ENCODE results near the gene PUSL1. TPM values are rescaled to one million over a fixed set of nuclear protein-coding genes. Genes with fewer than 3 reads are reported as not detected.

PUSL1 gene
- total RNA-seq, 1 experiment from 2014 or later, result 38.0 TPM

GRCh38 chr1:1282998-1283397, 25.4 kb upstream of the PUSL1 start:
- H2BK5ac ChIP-seq (ENCODE audit: insufficient read length, low read length), result no peak overlapping the region
- TF ChIP-seq, protein P1, sequence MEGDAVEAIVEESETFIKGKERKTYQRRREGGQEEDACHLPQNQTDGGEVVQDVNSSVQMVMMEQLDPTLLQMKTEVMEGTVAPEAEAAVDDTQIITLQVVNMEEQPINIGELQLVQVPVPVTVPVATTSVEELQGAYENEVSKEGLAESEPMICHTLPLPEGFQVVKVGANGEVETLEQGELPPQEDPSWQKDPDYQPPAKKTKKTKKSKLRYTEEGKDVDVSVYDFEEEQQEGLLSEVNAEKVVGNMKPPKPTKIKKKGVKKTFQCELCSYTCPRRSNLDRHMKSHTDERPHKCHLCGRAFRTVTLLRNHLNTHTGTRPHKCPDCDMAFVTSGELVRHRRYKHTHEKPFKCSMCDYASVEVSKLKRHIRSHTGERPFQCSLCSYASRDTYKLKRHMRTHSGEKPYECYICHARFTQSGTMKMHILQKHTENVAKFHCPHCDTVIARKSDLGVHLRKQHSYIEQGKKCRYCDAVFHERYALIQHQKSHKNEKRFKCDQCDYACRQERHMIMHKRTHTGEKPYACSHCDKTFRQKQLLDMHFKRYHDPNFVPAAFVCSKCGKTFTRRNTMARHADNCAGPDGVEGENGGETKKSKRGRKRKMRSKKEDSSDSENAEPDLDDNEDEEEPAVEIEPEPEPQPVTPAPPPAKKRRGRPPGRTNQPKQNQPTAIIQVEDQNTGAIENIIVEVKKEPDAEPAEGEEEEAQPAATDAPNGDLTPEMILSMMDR (conservative IDR thresholded peaks at IDR 0.05), result no peak
- H3K9me3 ChIP-seq (ENCODE audit: control insufficient read depth, low read depth, low read length), result no peaks in the 10 kb centered on the region
- no peak overlapping the region for H3K27ac Mint-ChIP-seq
- H3K4ac ChIP-seq (ENCODE audit: low read depth, low read length), result no peak overlapping the region
- H2AFZ ChIP-seq (ENCODE audit: low read length), result no peak overlapping the region
- H3K4me3 Mint-ChIP-seq, result no peak overlapping the region
- no peak overlapping the region for H2BK12ac ChIP-seq (ENCODE audit: insufficient read length, low read depth, low read length)
- H3K27me3 Mint-ChIP-seq (ENCODE audit: low read depth), result peaks cover 6% of the 10 kb centered on the region
- no peak overlapping the region for H3K27ac ChIP-seq (ENCODE audit: insufficient read length, low read depth, low read length)
- no peak overlapping the region for H2BK120ac ChIP-seq (ENCODE audit: low read depth, low read length, poor library complexity, severe bottlenecking)
- no peak overlapping the region for H3K4me2 ChIP-seq (ENCODE audit: insufficient read depth, insufficient read length, low read length)
- no peaks in the 10 kb centered on the region for H4K20me1 ChIP-seq (ENCODE audit: control insufficient read depth, insufficient read depth, insufficient read length)
- no peak overlapping the region for H4K5ac ChIP-seq (ENCODE audit: insufficient read length, low read depth, low read length)
- WGBS (ENCODE audit: extremely low coverage, insufficient read length, low lambda C conversion rate), result no CpG with 5 or more reads among the region's 14 CpGs
- no peak overlapping the region for H3K56ac ChIP-seq (ENCODE audit: insufficient read length, low read depth, low read length)
- H2BK15ac ChIP-seq (ENCODE audit: low read depth, low read length), result no peak overlapping the region
- H3K79me1 ChIP-seq (ENCODE audit: insufficient read depth, low read depth, low read length, poor library complexity, severe bottlenecking), result no peaks in the 10 kb centered on the region
- DNase-seq, result no peak
- H4K91ac ChIP-seq (ENCODE audit: insufficient read length, low read depth, low read length), result no peak overlapping the region
- H4K8ac ChIP-seq (replicated peaks; ENCODE audit: insufficient read length, low read depth, low read length), result no peak overlapping the region
- no peak overlapping the region for H3K18ac ChIP-seq (ENCODE audit: insufficient read length, low read depth, low read length)
- H3K36me3 Mint-ChIP-seq (ENCODE audit: insufficient read depth in 1 of 3, low read depth in 3 of 3), result no peaks in the 10 kb centered on the region
- no peaks in the 10 kb centered on the region; a peak in 1 of 5 replicates for H3K9me3 Mint-ChIP-seq
- H3K4me1 ChIP-seq (ENCODE audit: insufficient read depth, low read length), result no peaks in the 10 kb centered on the region
- no peaks in the 10 kb centered on the region for H3K23me2 ChIP-seq (ENCODE audit: insufficient read length, low read depth, low read length, poor library complexity, severe bottlenecking)
- no peak overlapping the region for H2BK20ac ChIP-seq (ENCODE audit: low read depth, low read length, poor library complexity, severe bottlenecking)
- no peak overlapping the region for H3T11ph ChIP-seq (ENCODE audit: low read length)
- no peak overlapping the region for H2AK5ac ChIP-seq (ENCODE audit: insufficient read length, low read length)
- H3K14ac ChIP-seq (ENCODE audit: insufficient read depth, low read length), result no peak overlapping the region
- no peaks in the 10 kb centered on the region for H3K27me3 ChIP-seq (ENCODE audit: insufficient read depth, low read length)
- H3K9ac ChIP-seq (ENCODE audit: extremely low read depth, insufficient read length, low read length), result no peak overlapping the region
- no peaks in the 10 kb centered on the region for H3K79me2 ChIP-seq (ENCODE audit: insufficient read depth, low read length)
- H3K23ac ChIP-seq (ENCODE audit: insufficient read length, low read depth, low read length), result no peak overlapping the region
- H3K4me1 Mint-ChIP-seq, result 0 out of 4 replicates have a peak, but pooled peaks cover 0 to 5% of the 10 kb centered on the region in 2 experiments

Measured in H9 (cell line).